A673 (cell line): ENCODE data around the gene GGA3. TPM values are rescaled to one million over a fixed set of nuclear protein-coding genes. Genes with fewer than 3 reads are reported as not detected.

Source experiments
- BruUV-seq: library from RNA; stranded (reverse); fragments of 400-500 nt; replicated peaks from 2 replicates; lab custom pipeline; 2021; lab: Mats Ljungman, UMichigan
- CTCF ChIA-PET: fragments of 300-600 bp; sonication (Branson Sonifier 250); formaldehyde crosslinking; loops from one replicate; lab custom pipeline; 2022; ENCODE audit warnings: antibody characterized with exemption; lab: Charles Lee
- POLR2A ChIA-PET: fragments of 300-600 bp; sonication (Branson Sonifier 250); formaldehyde crosslinking; loops from one replicate; lab custom pipeline; 2022; ENCODE audit warnings: antibody characterized with exemption; ENCODE audit not compliant: low non-redundant PET; lab: Charles Lee
- DNase-seq: peaks from one replicate; pipeline ENCODE4 v3.0.0-alpha.2; 2015; ENCODE audit warnings: low spot score
- H3K27ac ChIP-seq: fragments of 200-600 bp; sonication (generic); 2 replicates; pipeline ENCODE4 v1.5.1; 2016; ENCODE audit warnings: mixed run types, low read depth, mild to moderate bottlenecking, mixed read lengths, antibody characterized with exemption, low read length; ENCODE audit not compliant: poor library complexity, severe bottlenecking
- H3K27me3 ChIP-seq: fragments of 200-600 bp; sonication (generic); replicated peaks from 2 replicates; pipeline ENCODE4 v1.6.1; 2017; ENCODE audit warnings: mixed run types, low read depth, mild to moderate bottlenecking, mixed read lengths, antibody characterized with exemption, low read length; ENCODE audit not compliant: insufficient read depth, poor library complexity
- H3K36me3 ChIP-seq: fragments of 200-600 bp; sonication (generic); 2 replicates; pipeline ENCODE4 v1.6.1; 2016; ENCODE audit warnings: mixed run types, mild to moderate bottlenecking, mixed read lengths, antibody characterized with exemption, low read length; ENCODE audit not compliant: insufficient read depth, poor library complexity, severe bottlenecking
- H3K4me1 ChIP-seq: fragments of 200-600 bp; sonication (generic); 2 replicates; pipeline ENCODE4 v1.6.1; 2017; ENCODE audit warnings: mixed run types, mild to moderate bottlenecking, mixed read lengths, antibody characterized with exemption, low read length; ENCODE audit not compliant: insufficient read depth, poor library complexity, severe bottlenecking
- H3K4me3 ChIP-seq: fragments of 200-600 bp; sonication (generic); 2 replicates; pipeline ENCODE4 v1.5.1; 2016; ENCODE audit warnings: low read depth, mixed run types, mild to moderate bottlenecking, mixed read lengths, low read length; ENCODE audit not compliant: poor library complexity, severe bottlenecking
- H3K9me3 ChIP-seq: fragments of 200-600 bp; sonication (generic); 2 replicates; pipeline ENCODE4 v1.6.1; 2016; ENCODE audit warnings: mixed run types, low read depth, mild to moderate bottlenecking, mixed read lengths, antibody characterized with exemption, low read length; ENCODE audit not compliant: poor library complexity, severe bottlenecking
- EZH2 ChIP-seq: fragments of 200-600 bp; sonication (generic); IDR thresholded peaks from 2 replicates; pipeline ENCODE4 v1.6.1; 2017; ENCODE audit warnings: borderline replicate concordance, low read depth, mild to moderate bottlenecking, mixed read lengths, antibody characterized with exemption, low read length; ENCODE audit not compliant: poor library complexity, severe bottlenecking
- intact Hi-C: fragments of 100-400 bp; cut with micrococcal nuclease; formaldehyde crosslinking; loops from one replicate; pipeline ENCODE4 v1.10.0; 2022; ENCODE audit not compliant: unreplicated experiment
- total RNA-seq: library from RNA; stranded (reverse); gene quantifications from 2 replicates; pipeline ENCODE4 v1.2.3, GENCODE V29; 2021
- TF ChIP-seq, protein P1 (sequence below): fragments of 300-800, 200-600 bp; sonication (generic); conservative IDR thresholded peaks from 2 replicates; pipeline ENCODE4 v1.5.1; 2017; ENCODE audit warnings: low read depth, mild to moderate bottlenecking, antibody characterized with exemption, low read length, moderate library complexity, mixed read lengths

Gene GGA3
- total RNA-seq, 1 experiment from 2014 or later, result 52.7 TPM

DNA sequence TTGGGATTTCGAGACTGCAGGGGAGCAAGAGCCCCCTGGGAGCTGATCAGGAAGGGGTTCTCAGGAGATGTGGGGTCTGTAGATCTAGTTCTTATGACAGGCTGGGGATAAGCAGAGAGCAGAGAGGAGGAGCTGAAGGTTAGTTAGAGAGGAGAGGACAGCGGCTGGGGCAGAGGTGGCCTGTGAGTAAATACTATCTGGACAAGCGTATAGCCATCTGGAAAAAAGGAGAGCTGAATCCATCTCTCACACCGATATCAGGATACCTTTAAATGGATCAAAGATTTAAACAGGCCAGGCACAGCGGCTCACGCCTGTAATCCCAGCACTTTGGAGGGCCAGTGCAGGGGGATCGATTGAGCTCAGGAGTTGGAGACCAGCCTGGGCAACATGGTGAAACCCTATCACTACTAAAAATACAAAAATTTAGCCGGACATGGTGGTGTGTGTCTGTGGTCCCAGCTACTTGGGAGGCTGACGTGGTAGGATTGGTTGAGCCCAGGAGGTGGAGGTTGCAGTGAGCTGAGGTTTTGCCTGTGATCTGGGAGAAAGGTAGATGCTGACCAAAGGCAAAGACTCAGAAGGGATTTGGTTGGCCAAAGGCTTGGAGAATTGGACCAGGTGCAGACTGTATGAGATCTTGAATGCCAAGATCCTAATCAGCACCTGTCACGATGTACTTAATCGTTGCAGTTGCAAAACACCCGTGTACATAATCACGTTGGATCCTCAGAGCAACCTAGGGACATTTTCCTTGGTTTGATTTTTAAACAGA, 46.7 kb upstream of the GGA3 start:
- DNase-seq, result no peak
- Histone ChIP-seq H3K9me3 (no peaks in the 10 kb centered on the region), H3K4me3 (no peak overlapping the region), H3K27ac (no peak overlapping the region), H3K27me3 (no peaks in the 10 kb centered on the region), H3K36me3 (no peaks in the 10 kb centered on the region), H3K4me1 (no peaks in the 10 kb centered on the region)
- intact Hi-C loops, result no loop called here
- BruUV-seq, result no TSS peak
- POLR2A ChIA-PET, result no interaction called here
- CTCF ChIA-PET, result interaction anchor here (0.8 kb wide), 1 partner anchor 15 kb away, joined by 15 read pairs; no protein-coding TSS in a partner anchor
- TF ChIP-seq, protein P1, sequence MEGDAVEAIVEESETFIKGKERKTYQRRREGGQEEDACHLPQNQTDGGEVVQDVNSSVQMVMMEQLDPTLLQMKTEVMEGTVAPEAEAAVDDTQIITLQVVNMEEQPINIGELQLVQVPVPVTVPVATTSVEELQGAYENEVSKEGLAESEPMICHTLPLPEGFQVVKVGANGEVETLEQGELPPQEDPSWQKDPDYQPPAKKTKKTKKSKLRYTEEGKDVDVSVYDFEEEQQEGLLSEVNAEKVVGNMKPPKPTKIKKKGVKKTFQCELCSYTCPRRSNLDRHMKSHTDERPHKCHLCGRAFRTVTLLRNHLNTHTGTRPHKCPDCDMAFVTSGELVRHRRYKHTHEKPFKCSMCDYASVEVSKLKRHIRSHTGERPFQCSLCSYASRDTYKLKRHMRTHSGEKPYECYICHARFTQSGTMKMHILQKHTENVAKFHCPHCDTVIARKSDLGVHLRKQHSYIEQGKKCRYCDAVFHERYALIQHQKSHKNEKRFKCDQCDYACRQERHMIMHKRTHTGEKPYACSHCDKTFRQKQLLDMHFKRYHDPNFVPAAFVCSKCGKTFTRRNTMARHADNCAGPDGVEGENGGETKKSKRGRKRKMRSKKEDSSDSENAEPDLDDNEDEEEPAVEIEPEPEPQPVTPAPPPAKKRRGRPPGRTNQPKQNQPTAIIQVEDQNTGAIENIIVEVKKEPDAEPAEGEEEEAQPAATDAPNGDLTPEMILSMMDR, result no peak
- TF ChIP-seq EZH2, result no peak

DNA sequence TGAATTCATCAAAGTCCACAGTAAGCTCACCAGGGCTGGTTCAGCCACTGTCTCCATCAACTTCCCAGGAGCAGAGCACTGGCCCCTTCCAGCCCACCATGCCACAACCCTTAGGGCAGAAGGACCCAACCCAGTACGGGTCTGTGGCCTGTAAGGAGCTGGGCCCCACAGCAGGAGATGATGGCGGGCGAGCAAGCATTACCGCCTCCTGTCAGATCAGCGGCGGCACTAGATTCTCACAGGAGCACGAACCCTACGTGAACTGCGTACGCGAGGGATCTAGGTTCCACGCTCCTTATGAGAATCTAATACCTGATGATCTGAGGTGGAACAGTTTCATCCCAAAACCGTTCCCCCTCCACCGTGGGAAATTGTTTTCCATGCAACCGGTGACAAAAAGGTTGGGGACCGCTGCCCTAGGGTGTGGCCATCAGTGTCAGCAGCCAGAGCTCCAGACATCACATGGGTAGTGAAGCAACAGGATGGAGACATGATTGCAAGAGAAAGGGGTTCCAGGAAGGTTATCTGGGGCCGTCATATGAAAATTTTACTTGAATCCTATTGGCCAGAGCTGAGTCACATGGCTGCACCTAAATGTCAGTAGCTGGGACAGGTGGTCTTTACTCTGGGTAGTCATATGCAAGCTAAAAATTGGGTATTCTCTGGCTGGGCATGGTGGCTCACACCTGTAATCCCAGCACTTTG, 40.2 kb upstream of the GGA3 start:
- no peak overlapping the region for H3K4me3 ChIP-seq
- H3K36me3 ChIP-seq, result no peaks in the 10 kb centered on the region
- no peak for DNase-seq
- no peak overlapping the region for H3K27ac ChIP-seq
- no peaks in the 10 kb centered on the region for H3K4me1 ChIP-seq
- no peaks in the 10 kb centered on the region for H3K27me3 ChIP-seq
- BruUV-seq, result no TSS peak
- no peaks in the 10 kb centered on the region for H3K9me3 ChIP-seq
- ChIA-PET POLR2A (no interaction called here), CTCF (no interaction called here)
- TF ChIP-seq EZH2, result no peak
- TF ChIP-seq, protein P1, result no peak
- intact Hi-C loops, result no loop called here

DNA sequence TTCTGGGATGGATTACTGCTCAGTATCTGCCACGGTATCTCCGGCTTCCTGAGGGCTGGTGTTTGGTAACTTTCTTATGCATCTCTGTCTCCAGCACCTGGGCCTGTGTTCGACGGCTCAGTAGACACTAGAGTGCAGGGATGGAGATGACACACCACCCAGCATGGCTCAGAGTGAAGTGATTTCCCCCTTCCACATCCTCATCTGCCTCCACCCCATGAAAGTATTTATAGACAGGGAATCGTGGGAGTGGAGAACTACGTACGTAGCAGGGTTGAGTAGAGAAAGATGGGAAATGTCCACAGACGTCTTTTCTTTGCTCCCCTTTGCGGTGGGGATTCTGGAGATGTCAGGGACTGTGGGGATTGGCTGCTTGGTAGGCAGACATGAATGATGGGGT, 39.6 kb upstream of the GGA3 start:
- no peak overlapping the region for H3K27ac ChIP-seq
- POLR2A ChIA-PET, result no interaction called here
- TF ChIP-seq EZH2, result no peak
- TF ChIP-seq, protein P1, result no peak

More for the DNA sequence above, 39.6 kb upstream of the GGA3 start:
- CTCF ChIA-PET, result no interaction called here
- intact Hi-C loops, result no loop called here
- no peaks in the 10 kb centered on the region for H3K27me3 ChIP-seq
- no peaks in the 10 kb centered on the region for H3K36me3 ChIP-seq
- no peak overlapping the region for H3K4me3 ChIP-seq
- H3K4me1 ChIP-seq, result no peaks in the 10 kb centered on the region
- BruUV-seq, result no TSS peak
- no peak for DNase-seq
- H3K9me3 ChIP-seq, result no peaks in the 10 kb centered on the region
